Activated naive CD8-positive, alpha-beta T cell treated with anti-CD3 and anti-CD28 coated beads, Interleukin-2, amount 50 U/mL, for 24 hours (primary cell): ENCODE results near the gene CREG2.

Experiments used
- ATAC-seq: fragments of 150-1000 bp; cut with Tn5 transposase; one replicate; pipeline ENCODE4 v1.10.0; 2021
- DNase-seq: peaks from one replicate; pipeline ENCODE4 v3.0.0; 2021
- H3K27ac Mint-ChIP-seq: one replicate; pipeline ENCODE4 v1.8.0; 2021; ENCODE audit warnings: mild to moderate bottlenecking, mixed read lengths
- H3K27me3 Mint-ChIP-seq: one replicate; pipeline ENCODE4 v1.8.0; 2021; ENCODE audit warnings: mixed read lengths
- H3K36me3 Mint-ChIP-seq: one replicate; pipeline ENCODE4 v1.8.0; 2021; ENCODE audit warnings: low read depth, mixed read lengths
- H3K4me1 Mint-ChIP-seq: one replicate; pipeline ENCODE4 v1.8.0; 2021; ENCODE audit warnings: mixed read lengths
- H3K4me3 Mint-ChIP-seq: one replicate; pipeline ENCODE4 v1.8.0; 2021; ENCODE audit warnings: mild to moderate bottlenecking, moderate library complexity, mixed read lengths
- H3K9me3 Mint-ChIP-seq: one replicate; pipeline ENCODE4 v1.8.0; 2021; ENCODE audit warnings: mixed read lengths

The CREG2 gene

DNA sequence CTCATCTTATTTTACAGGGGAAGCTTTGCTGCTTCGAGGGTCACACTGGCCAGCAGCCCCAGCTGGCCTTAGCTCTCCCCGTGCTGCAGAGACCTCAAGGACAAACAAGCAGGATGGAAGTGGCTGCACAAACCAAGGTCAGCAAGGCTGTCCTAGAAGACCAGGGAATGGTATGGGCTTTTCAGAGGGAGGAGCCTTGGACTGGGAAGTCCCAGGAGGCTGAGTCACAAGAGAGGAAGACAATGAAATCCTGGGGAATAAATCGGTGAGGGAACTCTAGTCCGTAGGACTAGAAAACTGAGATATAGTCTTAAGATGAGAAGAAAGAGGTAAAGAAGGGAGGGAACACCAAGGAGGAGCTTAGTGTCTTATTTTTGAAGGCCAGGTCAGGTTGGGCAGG, 15.7 kb downstream of the CREG2 start:
- no peak for DNase-seq
- ATAC-seq: no peak
- Mint-ChIP-seq H3K36me3 (no peaks in the 10 kb centered on the region), H3K4me3 (no peak overlapping the region), H3K4me1 (no peaks in the 10 kb centered on the region), H3K27me3 (no peaks in the 10 kb centered on the region), H3K9me3 (peaks cover 8% of the 10 kb centered on the region), H3K27ac (no peak overlapping the region)

DNA sequence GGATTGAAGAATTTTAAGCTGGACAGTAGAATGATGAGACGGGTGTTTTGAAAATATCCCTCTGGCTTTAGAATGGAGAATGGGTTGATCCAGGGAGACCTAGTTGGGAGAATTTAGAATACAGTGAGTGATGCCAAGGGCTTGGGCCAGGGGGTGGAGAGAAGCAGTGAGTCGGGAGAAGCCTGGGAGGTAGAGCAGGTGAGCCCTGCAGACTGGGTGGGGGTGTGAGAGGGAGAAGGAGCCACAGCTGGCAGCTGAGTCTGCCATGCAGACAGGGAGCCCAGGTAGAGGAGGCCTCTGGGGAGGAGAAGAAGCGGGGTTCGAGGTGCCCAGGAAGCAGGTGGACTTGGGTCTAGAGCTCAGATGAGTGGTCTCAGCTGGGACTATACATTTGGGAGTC, 18.2 kb downstream of the CREG2 start:
- Mint-ChIP-seq H3K4me1 (no peaks in the 10 kb centered on the region), H3K4me3 (no peak overlapping the region)
- DNase-seq: no peak

DNA sequence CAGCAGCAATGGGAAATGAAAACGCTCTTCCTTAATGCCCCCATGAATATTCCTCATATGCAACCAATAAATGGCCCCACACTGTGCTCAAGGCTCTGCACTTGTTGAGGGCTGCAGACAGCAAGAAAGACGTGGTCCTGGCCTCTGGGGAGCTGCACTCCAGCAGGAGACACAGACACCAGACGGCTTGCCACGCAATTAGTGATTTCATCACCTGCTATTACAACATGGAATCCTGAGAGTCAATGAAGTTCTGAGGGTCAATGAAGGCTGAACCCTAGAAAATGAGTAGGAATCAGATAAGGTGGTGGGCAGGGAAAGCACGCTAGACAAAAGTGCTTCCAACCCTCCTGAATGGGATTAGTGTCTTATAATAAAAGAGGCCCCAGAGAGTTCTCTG, 18.9 kb downstream of the CREG2 start:
- Mint-ChIP-seq H3K4me1 (no peaks in the 10 kb centered on the region), H3K9me3 (peaks cover 8% of the 10 kb centered on the region), H3K27ac (no peak overlapping the region), H3K36me3 (no peaks in the 10 kb centered on the region), H3K4me3 (no peak overlapping the region), H3K27me3 (no peaks in the 10 kb centered on the region)
- DNase-seq: no peak
- no peak for ATAC-seq

More for the DNA sequence above, 18.2 kb downstream of the CREG2 start:
- Mint-ChIP-seq H3K36me3 (no peaks in the 10 kb centered on the region), H3K27ac (no peak overlapping the region), H3K9me3 (peaks cover 8% of the 10 kb centered on the region), H3K27me3 (no peaks in the 10 kb centered on the region)
- ATAC-seq: no peak

DNA sequence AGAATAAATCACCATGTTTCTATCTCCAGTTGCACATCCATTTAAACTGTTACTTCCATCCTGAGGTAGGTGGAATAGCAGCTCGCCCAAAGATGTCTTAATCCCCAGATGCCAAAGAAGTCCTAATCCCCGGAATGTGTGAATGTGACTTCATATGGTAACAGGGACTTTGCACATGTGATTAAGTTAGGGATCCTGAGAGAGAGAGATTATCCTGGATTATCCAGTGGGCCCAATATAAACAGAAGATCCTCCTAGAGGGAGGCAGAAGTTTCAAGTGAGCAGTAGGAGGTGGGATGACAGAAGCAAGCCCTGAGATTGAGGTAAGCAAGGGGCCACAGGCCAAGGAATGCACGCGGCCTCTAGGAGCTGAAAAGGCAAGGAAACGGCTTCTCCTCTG, 19.8 kb downstream of the CREG2 start:
- no peaks in the 10 kb centered on the region for H3K36me3 Mint-ChIP-seq
- H3K27ac Mint-ChIP-seq: no peak overlapping the region

DNA sequence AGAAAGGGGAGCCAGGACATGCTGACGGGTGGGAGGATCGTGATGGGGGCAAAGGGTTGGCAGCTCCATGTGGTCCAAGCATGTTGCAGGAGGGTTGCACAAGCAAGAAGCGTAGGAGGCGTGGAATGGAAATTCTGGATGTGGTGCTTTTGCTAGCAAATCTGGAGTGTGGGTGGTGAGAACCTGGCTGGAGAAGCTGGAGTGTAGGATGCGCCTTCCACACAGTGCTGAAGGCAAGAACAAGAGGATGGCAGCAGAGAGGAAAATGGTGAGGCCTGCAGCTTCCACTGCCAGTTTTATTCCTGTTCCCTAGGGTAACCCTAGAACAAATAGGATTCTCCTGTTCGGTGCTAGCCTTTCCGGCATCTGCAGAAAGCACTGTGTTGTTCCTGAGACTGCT, 22.4 kb downstream of the CREG2 start:
- H3K9me3 Mint-ChIP-seq: no peaks in the 10 kb centered on the region
- no peak overlapping the region for H3K4me3 Mint-ChIP-seq
- peaks cover 14% of the 10 kb centered on the region for H3K4me1 Mint-ChIP-seq
- H3K36me3 Mint-ChIP-seq: no peaks in the 10 kb centered on the region
- no peak overlapping the region for H3K27ac Mint-ChIP-seq
- no peak for ATAC-seq
- no peak for DNase-seq
- H3K27me3 Mint-ChIP-seq: no peaks in the 10 kb centered on the region

More for the DNA sequence above, 19.8 kb downstream of the CREG2 start:
- H3K4me1 Mint-ChIP-seq: no peaks in the 10 kb centered on the region
- H3K9me3 Mint-ChIP-seq: no peaks in the 10 kb centered on the region
- no peak for ATAC-seq
- no peak overlapping the region for H3K4me3 Mint-ChIP-seq
- no peak for DNase-seq
- no peaks in the 10 kb centered on the region for H3K27me3 Mint-ChIP-seq

DNA sequence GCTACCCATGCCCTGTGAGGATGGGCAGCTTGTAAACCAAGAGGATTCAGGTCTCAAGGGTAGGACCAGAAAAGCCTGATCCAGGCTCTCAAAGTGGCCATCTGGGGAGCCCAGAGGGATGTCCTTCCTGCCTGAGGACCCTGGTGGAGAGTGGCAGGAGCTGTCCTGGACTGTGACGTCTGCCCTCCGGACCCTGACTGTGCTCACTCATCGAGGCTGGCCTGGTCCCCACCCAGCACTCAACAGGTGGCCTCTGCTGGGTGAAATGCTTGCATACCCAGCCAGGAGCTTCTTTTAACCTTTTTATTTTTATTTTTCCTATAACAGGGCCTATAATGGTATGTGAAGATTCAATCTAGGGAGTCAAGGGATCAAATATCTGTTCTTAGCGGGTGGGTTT, 24.5 kb downstream of the CREG2 start:
- no peaks in the 10 kb centered on the region for H3K36me3 Mint-ChIP-seq
- H3K4me1 Mint-ChIP-seq: peaks cover 14% of the 10 kb centered on the region
- no peak overlapping the region for H3K4me3 Mint-ChIP-seq
- no peak for DNase-seq
- no peaks in the 10 kb centered on the region for H3K27me3 Mint-ChIP-seq
- no peak for ATAC-seq
- H3K9me3 Mint-ChIP-seq: no peaks in the 10 kb centered on the region
- H3K27ac Mint-ChIP-seq: no peak overlapping the region

DNA sequence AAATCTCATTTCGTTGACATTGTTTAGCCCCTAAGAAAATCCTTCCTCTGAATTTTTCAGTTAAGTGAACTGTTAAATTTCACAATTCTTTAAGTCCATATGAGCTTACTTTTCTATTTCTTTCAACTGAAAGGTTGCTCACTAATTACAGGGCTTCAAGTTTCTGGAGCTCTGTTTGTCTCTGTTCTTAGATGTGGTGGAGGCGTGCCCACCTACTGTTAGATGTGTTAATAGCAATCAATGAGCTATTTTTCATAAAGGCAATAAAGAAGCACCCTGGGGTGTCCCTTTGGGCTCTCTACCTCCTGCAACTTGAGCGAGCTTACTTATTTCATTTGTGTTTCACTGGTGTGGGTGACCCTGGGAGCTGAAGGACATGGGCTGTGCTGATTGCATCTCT, 25.0 kb downstream of the CREG2 start:
- no peaks in the 10 kb centered on the region for H3K9me3 Mint-ChIP-seq
- ATAC-seq: no peak
- H3K27me3 Mint-ChIP-seq: no peaks in the 10 kb centered on the region
- H3K27ac Mint-ChIP-seq: no peak overlapping the region
- peaks cover 14% of the 10 kb centered on the region for H3K4me1 Mint-ChIP-seq
- no peak overlapping the region for H3K4me3 Mint-ChIP-seq
- H3K36me3 Mint-ChIP-seq: no peaks in the 10 kb centered on the region
- DNase-seq: no peak

DNA sequence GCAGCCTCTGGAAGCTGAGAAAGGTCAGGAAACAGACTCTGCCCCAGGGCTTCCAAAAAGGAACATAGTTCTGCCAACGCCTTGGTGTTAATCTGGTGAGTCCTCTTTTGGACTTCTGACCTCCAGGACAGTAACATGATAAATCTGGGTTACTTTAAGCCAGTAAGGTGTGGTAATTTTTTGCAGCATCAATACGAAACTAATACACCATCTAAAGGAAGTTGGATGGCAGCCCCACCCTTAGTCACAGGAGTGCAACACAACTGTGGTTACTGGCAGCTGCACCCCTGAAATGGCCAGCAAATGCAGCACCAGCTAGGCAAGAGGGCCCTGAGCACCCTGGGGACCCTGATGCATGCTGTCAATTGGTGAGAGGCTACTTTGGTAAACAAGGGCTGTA, 25.8 kb downstream of the CREG2 start:
- Mint-ChIP-seq H3K27ac (no peak overlapping the region), H3K27me3 (no peaks in the 10 kb centered on the region), H3K4me3 (no peak overlapping the region), H3K9me3 (no peaks in the 10 kb centered on the region), H3K36me3 (no peaks in the 10 kb centered on the region), H3K4me1 (peaks cover 14% of the 10 kb centered on the region)
- no peak for DNase-seq
- no peak for ATAC-seq

DNA sequence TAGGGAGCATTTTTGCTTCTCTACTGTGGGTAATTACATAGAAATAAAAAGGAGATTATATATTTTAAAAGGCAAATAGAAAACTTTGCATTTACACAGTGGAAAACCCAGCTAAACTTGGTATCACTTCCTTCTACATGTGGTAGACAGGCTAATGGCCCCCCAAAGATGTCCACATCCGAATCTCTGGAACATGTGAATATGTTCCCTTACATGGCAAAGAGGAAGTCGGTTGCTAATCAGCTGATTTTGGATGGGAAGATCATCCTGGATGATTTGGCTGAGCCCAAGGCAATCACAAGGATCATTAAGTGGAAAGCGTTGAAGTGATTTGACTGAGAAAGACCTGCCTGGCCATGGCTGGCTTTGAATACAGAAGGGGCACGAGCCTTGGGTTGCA, 26.2 kb downstream of the CREG2 start:
- DNase-seq (no peak), ATAC-seq (no peak)
- no peak overlapping the region for H3K4me3 Mint-ChIP-seq
- H3K4me1 Mint-ChIP-seq: peaks cover 14% of the 10 kb centered on the region
- H3K27ac Mint-ChIP-seq: no peak overlapping the region
- no peaks in the 10 kb centered on the region for H3K36me3 Mint-ChIP-seq
- no peaks in the 10 kb centered on the region for H3K9me3 Mint-ChIP-seq
- no peaks in the 10 kb centered on the region for H3K27me3 Mint-ChIP-seq

DNA sequence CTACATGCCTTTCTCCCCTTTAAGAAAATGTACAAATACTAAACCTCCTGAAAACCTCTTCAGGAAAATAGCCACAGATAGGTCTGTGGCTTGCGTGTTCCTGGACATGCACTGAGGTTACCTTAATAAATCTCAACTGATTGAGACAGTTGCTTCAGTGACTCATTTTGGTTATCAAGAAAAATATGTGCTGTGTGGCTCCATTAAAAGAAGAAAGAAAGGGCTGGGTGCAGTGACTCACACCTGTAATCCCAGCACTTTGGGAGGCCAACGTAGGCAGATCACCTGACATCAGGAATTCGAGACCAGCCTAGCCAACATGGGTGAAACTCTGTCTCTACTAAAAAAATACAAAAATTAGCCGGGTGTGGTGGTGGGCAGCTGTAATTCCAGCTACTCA, 27.1 kb downstream of the CREG2 start:
- Mint-ChIP-seq H3K4me1 (peaks cover 14% of the 10 kb centered on the region), H3K9me3 (no peaks in the 10 kb centered on the region), H3K27ac (no peak overlapping the region), H3K4me3 (no peak overlapping the region), H3K36me3 (no peaks in the 10 kb centered on the region), H3K27me3 (no peaks in the 10 kb centered on the region)
- no peak for ATAC-seq
- no peak for DNase-seq

DNA sequence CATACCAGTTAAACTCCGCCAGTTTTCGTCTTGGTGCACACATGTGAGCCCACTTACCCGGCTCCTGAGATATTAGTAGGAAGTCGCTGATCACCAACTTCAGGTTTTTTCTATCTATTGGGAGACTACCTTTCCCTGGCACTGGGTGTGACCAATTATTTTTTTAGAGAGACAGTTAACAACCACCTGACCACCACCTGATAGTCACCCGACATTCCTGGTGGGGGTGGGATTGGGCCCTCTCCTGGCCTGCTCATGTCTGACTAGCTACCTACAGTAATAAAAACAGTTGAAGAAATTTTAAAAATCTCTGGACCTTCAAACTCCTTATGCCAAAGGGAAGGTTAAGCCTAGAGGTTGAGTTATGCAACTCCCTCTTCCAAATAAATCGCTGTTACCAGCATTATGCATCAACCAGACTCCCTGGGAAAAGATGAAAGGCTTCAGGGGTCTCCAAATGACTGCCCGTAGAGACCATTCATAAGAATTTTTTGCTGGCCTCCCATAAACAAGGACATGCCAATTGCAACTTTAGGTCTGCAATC, 27.8 kb downstream of the CREG2 start:
- H3K36me3 Mint-ChIP-seq: no peaks in the 10 kb centered on the region
- H3K9me3 Mint-ChIP-seq: no peaks in the 10 kb centered on the region
- H3K4me3 Mint-ChIP-seq: no peak overlapping the region
- DNase-seq (no peak), ATAC-seq (no peak)
- H3K4me1 Mint-ChIP-seq: peaks cover 14% of the 10 kb centered on the region
- H3K27ac Mint-ChIP-seq: no peak overlapping the region
- no peaks in the 10 kb centered on the region for H3K27me3 Mint-ChIP-seq

DNA sequence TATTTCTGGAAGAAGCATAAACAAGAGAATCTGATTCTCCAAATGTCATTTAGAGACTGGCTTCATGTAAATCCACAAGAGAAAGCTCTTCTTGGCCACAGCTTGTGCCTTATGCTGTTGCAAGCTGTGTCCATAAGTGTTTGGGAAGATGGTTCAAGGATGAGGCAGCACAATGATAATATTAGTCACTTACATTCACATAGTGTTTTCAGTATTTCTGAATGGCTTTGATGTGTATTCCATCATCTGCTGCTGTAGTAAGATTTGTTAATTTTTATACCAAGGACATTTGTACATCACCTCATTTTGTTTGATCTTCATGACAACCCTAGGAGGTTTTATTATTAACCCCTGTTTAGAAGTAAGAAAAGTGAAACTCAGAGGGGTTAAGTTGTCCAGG, 29.9 kb downstream of the CREG2 start:
- H3K9me3 Mint-ChIP-seq: no peaks in the 10 kb centered on the region
- ATAC-seq (no peak), DNase-seq (no peak)
- no peaks in the 10 kb centered on the region for H3K36me3 Mint-ChIP-seq
- no peak overlapping the region for H3K27ac Mint-ChIP-seq
- no peaks in the 10 kb centered on the region for H3K27me3 Mint-ChIP-seq
- H3K4me1 Mint-ChIP-seq: peaks cover 14% of the 10 kb centered on the region
- H3K4me3 Mint-ChIP-seq: no peak overlapping the region

DNA sequence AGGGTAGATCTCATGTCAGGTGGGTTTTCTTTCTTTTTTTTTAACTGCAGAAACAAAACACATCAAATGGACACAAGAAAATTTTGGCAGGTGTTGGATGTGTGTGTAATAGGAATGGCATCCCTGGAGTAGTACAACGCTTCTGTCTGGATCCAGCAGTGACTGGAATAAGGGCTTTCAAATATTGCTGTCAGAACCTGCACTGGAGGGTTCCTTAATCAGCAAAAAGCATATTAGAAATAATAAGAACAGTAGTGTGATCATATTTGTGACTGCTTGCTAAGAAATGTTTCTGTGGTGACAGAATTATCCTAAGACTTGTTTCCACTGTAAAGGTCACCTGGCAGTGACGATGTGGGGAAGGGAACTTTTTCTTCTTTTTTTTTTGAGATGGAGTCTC, 30.8 kb downstream of the CREG2 start:
- H3K4me3 Mint-ChIP-seq: no peak overlapping the region
- no peaks in the 10 kb centered on the region for H3K27me3 Mint-ChIP-seq
- ATAC-seq (no peak), DNase-seq (no peak)
- H3K4me1 Mint-ChIP-seq: peaks cover 7% of the 10 kb centered on the region
- H3K9me3 Mint-ChIP-seq: no peaks in the 10 kb centered on the region
- no peaks in the 10 kb centered on the region for H3K36me3 Mint-ChIP-seq
- H3K27ac Mint-ChIP-seq: no peak overlapping the region

DNA sequence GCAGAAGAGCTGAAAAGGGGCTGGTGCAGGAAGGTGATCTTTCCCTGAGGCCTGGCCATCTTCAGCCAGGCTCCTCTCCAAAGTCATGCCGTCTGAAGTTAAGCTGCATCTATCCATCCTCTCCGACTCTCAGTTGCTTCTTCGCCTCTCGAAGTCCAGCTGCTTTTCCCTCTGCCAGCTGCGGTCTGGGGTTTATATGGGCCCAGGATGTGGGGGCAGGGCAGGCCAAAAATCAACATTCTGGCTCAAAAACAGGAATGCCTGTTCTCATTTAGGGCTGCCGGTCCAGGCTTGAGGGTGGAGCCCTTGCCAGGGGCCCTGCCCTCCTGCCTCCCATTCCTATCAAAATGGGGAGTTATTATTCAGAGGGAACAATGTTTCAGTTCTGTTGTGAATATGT, 31.2 kb downstream of the CREG2 start:
- DNase-seq (no peak), ATAC-seq (no peak)
- Mint-ChIP-seq H3K4me3 (no peak overlapping the region), H3K4me1 (peaks cover 2% of the 10 kb centered on the region), H3K27ac (no peak overlapping the region), H3K9me3 (no peaks in the 10 kb centered on the region), H3K36me3 (no peaks in the 10 kb centered on the region), H3K27me3 (no peaks in the 10 kb centered on the region)

DNA sequence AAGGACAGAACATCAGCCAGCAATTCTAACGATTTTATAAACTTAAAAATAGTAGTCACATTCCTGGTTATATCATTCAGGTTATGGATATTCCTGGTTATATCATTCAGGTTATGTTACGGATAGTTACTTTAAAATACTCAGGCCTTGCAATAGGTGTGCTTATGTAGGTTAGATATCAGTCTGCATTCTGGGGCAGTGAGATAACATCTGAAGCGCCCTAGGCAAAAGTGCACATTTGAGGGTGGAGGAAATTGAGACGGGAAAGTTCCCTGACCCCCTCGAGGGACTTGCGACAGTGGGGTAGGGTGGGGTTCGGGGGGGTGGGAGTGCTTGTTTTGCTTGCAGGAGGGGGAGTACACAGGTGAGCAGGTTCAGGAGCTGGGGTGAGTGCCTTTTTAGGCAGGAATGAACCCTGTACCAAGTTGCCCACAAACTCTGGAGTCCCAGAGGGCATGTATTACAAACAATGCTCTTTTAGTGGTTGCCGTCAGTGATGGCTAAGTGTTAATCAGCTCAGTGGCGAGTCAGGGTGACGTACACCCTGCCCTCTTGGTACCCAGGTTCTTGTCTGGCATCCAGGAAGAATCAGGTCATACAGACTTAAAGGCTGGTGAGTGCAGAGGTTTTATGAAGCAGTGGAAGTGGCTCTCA, 31.8 kb downstream of the CREG2 start:
- no peak overlapping the region for H3K4me3 Mint-ChIP-seq
- H3K4me1 Mint-ChIP-seq: no peaks in the 10 kb centered on the region
- no peaks in the 10 kb centered on the region for H3K9me3 Mint-ChIP-seq
- H3K36me3 Mint-ChIP-seq: no peaks in the 10 kb centered on the region
- H3K27me3 Mint-ChIP-seq: no peaks in the 10 kb centered on the region
- H3K27ac Mint-ChIP-seq: no peak overlapping the region
- ATAC-seq (no peak), DNase-seq (no peak)
